Activated CD4-positive, alpha-beta memory T cell treated with anti-CD3 and anti-CD28 coated beads for 36 hours (primary cell): Measurements from ENCODE around the gene SETDB2. TPM values are rescaled to one million over a fixed set of nuclear protein-coding genes. Genes with fewer than 3 reads are reported as not detected.

Experiments
- CTCF ChIA-PET: fragments of 350-600 bp; sonication (Branson Sonifier 250); formaldehyde crosslinking; loops from one replicate; lab custom pipeline; 2021; ENCODE audit warnings: antibody characterized with exemption, inconsistent platforms; lab: Charles Lee
- POLR2A ChIA-PET: fragments of 350-600 bp; sonication (Branson Sonifier 250); formaldehyde crosslinking; loops from one replicate; lab custom pipeline; 2021; ENCODE audit warnings: antibody characterized with exemption; lab: Charles Lee
- DNase-seq: peaks from one replicate; pipeline ENCODE4 v3.0.0-alpha.2; 2020
- H3K27ac Mint-ChIP-seq: one replicate; pipeline ENCODE4 v1.8.0; 2021; ENCODE audit warnings: mixed read lengths
- H3K27me3 Mint-ChIP-seq: one replicate; pipeline ENCODE4 v1.8.0; 2021; ENCODE audit warnings: mixed read lengths
- H3K36me3 Mint-ChIP-seq: one replicate; pipeline ENCODE4 v1.8.0; 2021; ENCODE audit warnings: mixed read lengths
- H3K4me1 Mint-ChIP-seq: one replicate; pipeline ENCODE4 v1.8.0; 2021; ENCODE audit warnings: low read depth, mixed read lengths
- H3K4me3 Mint-ChIP-seq: one replicate; pipeline ENCODE4 v1.8.0; 2021; ENCODE audit warnings: mild to moderate bottlenecking, mixed read lengths
- H3K9me3 Mint-ChIP-seq: one replicate; pipeline ENCODE4 v1.8.0; 2021; ENCODE audit warnings: mixed read lengths
- intact Hi-C: fragments of 100-400 bp; cut with micrococcal nuclease; formaldehyde crosslinking; loops from one replicate; pipeline ENCODE4 v1.15.1; 2023
- total RNA-seq, 2 experiments: library from RNA; stranded (reverse); gene quantifications; one replicate each; pipeline ENCODE4 v1.2.3, GENCODE V29; 2021

SETDB2 gene
- total RNA-seq, 2 experiments from 2014 or later: 13.9 to 15.9 TPM

DNA sequence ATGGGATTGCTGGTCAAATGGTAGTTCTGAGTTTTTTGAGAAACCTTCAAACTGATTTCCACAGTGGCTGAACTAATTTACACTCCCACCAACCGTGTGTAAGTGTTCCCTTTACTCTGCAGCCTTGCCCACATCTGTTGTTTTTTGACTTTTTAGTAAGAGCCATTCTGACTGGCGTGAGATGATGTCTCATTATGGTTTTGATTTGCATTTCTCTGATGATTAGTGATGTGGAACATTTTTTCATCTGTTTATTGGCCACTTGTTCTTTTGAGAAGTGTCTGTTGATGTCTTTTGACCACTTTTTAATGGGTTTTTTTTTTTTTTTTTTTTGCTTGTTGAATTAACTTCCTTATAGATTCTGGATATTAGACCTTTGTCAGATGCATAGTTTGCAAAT lies 4.5 kb upstream of the SETDB2 start:
- ChIA-PET POLR2A (no interaction called here), CTCF (interaction anchor here (1.6 kb wide), 1 partner anchor 9 kb away, joined by 4 read pairs; no protein-coding TSS in a partner anchor)

DNA sequence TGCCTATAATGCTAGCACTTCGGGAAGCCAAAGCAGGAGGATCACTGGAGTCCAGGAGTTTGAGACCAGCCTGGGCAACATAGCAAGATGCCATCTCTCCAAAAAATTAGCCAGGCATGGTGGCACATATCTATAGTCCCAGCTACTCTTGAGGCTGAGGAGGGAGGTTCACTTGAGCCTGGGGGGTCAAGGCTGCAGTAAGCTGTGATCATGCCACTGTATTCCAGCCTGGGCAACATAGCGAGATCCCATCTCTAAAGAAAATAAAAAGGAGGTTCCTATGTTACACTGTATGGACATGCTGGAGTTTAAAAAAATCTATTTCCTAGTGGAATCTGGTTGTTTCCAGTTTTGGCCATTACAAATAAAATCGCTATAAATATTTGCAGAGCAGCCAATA lies 2.8 kb upstream of the SETDB2 start:
- Mint-ChIP-seq H3K27ac (peak overlapping the region; percentile 62), H3K27me3 (no peaks in the 10 kb centered on the region), H3K4me1 (peaks cover 42% of the 10 kb centered on the region), H3K4me3 (no peak overlapping the region), H3K36me3 (peaks cover 11% of the 10 kb centered on the region), H3K9me3 (no peaks in the 10 kb centered on the region)
- ChIA-PET CTCF (interaction anchor here (1.6 kb wide), 1 partner anchor 11 kb away, joined by 4 read pairs; no protein-coding TSS in a partner anchor), POLR2A (no interaction called here)
- DNase-seq: no peak
- intact Hi-C loops: loop anchor here (5.0 to 10.0 kb wide), 4 partner anchors 194 to 1209 kb away; partner anchors contain the start of genes CDADC1, EBPL and ITM2B

More for the DNA sequence above, 4.5 kb upstream of the SETDB2 start:
- H3K36me3 Mint-ChIP-seq: peaks cover 7% of the 10 kb centered on the region
- H3K27me3 Mint-ChIP-seq: no peaks in the 10 kb centered on the region
- peaks cover 34% of the 10 kb centered on the region for H3K4me1 Mint-ChIP-seq
- no peak overlapping the region for H3K27ac Mint-ChIP-seq
- DNase-seq: no peak
- no peak overlapping the region for H3K4me3 Mint-ChIP-seq
- intact Hi-C loops: loop anchor here (1.0 to 10.0 kb wide), 5 partner anchors 138 to 1207 kb away; partner anchors contain the start of genes CDADC1, EBPL and ITM2B
- H3K9me3 Mint-ChIP-seq: no peaks in the 10 kb centered on the region

DNA sequence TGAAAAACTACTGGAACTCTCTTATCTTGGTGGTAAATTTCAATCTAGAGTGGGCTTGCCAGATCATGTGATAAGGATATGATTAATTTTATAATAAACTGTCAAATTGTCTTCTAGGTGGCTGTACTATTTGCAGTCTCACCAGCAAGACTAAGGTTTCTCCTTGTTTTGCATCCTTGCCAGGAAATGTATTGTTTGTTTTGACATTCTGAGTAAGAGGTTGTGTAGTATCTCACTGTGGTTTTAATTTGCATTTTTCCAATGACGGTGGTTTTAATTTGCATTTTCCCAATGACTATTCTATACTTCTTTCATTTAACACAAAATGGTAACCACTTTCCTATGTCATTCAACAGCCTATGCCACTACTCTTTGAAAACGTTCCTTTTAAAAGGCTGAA lies 2.2 kb upstream of the SETDB2 start:
- CTCF ChIA-PET: no interaction called here
- intact Hi-C loops: loop anchor here (1.0 to 10.0 kb wide), 5 partner anchors 8 to 1210 kb away; partner anchors contain the start of genes CDADC1, EBPL and ITM2B
- peaks cover 11% of the 10 kb centered on the region for H3K36me3 Mint-ChIP-seq
- H3K9me3 Mint-ChIP-seq: no peaks in the 10 kb centered on the region
- peak overlapping the region; percentile 62 for H3K27ac Mint-ChIP-seq
- POLR2A ChIA-PET: interaction anchor here (5.3 kb wide), 1 partner anchor 54 kb away, joined by 72 read pairs; the partner anchor contains the start of gene PHF11
- peak overlapping the region; percentile 26 for H3K4me3 Mint-ChIP-seq
- no peaks in the 10 kb centered on the region for H3K27me3 Mint-ChIP-seq
- DNase-seq: no peak
- H3K4me1 Mint-ChIP-seq: peaks cover 45% of the 10 kb centered on the region

DNA sequence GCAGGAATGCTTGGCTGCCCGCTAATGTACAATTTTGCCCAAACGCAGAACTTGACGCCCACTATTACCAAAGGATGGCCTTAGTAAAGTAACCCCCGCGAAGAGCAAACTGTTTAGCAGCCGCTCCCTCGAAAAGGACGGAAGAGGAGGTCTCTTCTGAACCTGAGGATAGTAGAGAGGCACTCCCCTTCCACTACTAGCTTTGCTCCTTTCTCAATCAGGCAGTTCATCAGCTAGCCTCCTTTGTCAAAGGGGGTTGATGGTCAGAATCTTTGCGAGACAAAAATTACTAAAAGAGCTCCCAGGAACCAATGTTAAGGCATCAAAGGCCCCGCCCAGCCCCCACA lies 744 bp upstream of the SETDB2 start:
- peak overlapping the region; percentile 85 for H3K4me3 Mint-ChIP-seq
- H3K27ac Mint-ChIP-seq: peak overlapping the region; percentile 94
- no peak for DNase-seq
- H3K9me3 Mint-ChIP-seq: no peaks in the 10 kb centered on the region
- no peaks in the 10 kb centered on the region for H3K27me3 Mint-ChIP-seq
- peaks cover 11% of the 10 kb centered on the region for H3K36me3 Mint-ChIP-seq
- ChIA-PET CTCF (interaction anchor here (0.6 to 2.1 kb wide), 5 partner anchors 10 to 639 kb away, joined by 3 to 8 read pairs (median 3); partner anchors contain the start of gene PHF11), POLR2A (interaction anchor here (0.6 to 5.3 kb wide), 6 partner anchors 10 to 1410 kb away, joined by 3 to 72 read pairs (median 4); partner anchors contain the start of genes CDADC1, EBPL and PHF11)
- intact Hi-C loops: loop anchor here (5.0 to 10.0 kb wide), 4 partner anchors 196 to 1211 kb away; partner anchors contain the start of genes CDADC1, EBPL and ITM2B
- peaks cover 57% of the 10 kb centered on the region for H3K4me1 Mint-ChIP-seq

DNA sequence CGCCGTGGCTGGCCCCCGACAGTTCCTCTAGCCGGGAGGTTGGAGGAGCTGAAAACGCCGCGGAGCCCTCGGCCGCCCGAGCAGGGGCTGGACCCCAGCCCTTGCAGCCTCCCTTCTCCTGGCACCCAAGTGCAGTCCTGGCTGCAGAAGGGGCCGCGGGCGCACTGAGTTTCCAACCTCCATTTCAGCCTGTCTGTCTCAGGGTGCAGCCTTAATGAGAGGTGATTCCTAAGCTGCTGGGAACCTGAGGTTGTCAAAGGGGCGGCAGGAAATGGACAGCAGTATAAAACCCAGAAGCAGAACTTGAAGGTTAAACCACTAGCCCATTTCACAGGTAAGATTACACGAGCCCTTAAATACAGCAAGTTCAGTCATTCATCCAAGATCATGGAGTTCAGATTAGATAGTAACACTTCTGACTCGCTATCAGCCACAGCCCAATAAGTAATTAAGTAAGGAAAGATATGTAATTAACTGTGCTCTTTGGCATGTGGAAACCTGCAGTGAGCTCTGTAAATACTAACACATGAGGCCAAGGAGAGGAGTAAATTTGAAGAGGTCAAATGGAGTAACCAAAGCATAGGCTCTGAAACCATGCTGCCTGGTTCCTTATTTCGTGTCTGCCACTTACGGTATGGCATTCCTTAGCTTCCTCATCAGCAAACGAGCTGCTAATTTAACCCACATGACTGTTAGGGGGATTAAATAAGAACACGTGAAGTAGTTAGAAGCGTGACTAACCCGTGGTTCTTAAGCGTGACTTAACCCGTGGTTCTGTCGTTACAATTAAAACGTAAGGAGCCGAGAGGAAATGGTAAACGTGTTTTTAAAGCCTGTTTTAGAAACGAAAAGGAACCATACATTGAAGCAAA lies 686 bp downstream of the SETDB2 start:
- no peaks in the 10 kb centered on the region for H3K9me3 Mint-ChIP-seq
- ChIA-PET POLR2A (interaction anchor here (0.7 to 5.3 kb wide), 7 partner anchors 10 to 552 kb away, joined by 3 to 72 read pairs (median 5); partner anchors contain the start of genes CDADC1, PHF11, RCBTB1 and TRIM13), CTCF (interaction anchor here (1.0 to 2.1 kb wide), 5 partner anchors 10 to 1350 kb away, joined by 3 to 8 read pairs (median 3); partner anchors contain the start of genes MED4 and RCBTB1)
- DNase-seq: peak; percentile 32
- peak overlapping the region; percentile 94 for H3K27ac Mint-ChIP-seq
- peaks cover 20% of the 10 kb centered on the region for H3K36me3 Mint-ChIP-seq
- no peaks in the 10 kb centered on the region for H3K27me3 Mint-ChIP-seq
- peaks cover 66% of the 10 kb centered on the region for H3K4me1 Mint-ChIP-seq
- peak overlapping the region; percentile 85 for H3K4me3 Mint-ChIP-seq
- intact Hi-C loops: loop anchor here (1.0 to 10.0 kb wide), 12 partner anchors 10 to 1212 kb away; partner anchors contain the start of genes CDADC1, EBPL, ITM2B and KPNA3

DNA sequence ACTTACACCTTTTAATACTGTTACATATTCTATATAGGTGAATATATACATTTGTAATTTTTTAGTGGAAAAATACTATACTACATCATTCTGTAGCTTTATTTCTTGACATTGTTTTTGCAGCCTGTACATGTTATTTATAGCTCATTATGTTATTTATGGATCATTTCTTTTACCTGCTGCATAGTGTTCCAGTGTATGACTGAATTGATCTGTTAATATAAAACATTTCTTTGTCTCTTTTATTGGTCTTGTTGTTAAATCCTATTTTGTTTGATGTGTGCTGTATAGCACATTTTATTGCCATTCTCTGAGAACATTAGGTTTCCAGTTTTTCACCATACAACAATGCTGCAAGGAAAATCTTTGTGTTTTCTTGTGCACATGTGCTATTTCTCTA lies 2.4 kb downstream of the SETDB2 start:
- intact Hi-C loops: loop anchor here (10.0 kb wide), 1 partner anchor 638 kb away; no protein-coding TSS in a partner anchor
- Mint-ChIP-seq H3K4me3 (peak overlapping the region; percentile 64), H3K27me3 (no peaks in the 10 kb centered on the region), H3K27ac (peak overlapping the region; percentile 86), H3K36me3 (peaks cover 22% of the 10 kb centered on the region), H3K4me1 (peaks cover 67% of the 10 kb centered on the region), H3K9me3 (no peaks in the 10 kb centered on the region)
- CTCF ChIA-PET: interaction anchor here (2.0 kb wide), 1 partner anchor 160 kb away, joined by 7 read pairs; no protein-coding TSS in a partner anchor
- DNase-seq: no peak
- POLR2A ChIA-PET: interaction anchor here (0.9 to 5.3 kb wide), 2 partner anchors 39 to 50 kb away, joined by 4 to 72 read pairs; partner anchors contain the start of gene PHF11

DNA sequence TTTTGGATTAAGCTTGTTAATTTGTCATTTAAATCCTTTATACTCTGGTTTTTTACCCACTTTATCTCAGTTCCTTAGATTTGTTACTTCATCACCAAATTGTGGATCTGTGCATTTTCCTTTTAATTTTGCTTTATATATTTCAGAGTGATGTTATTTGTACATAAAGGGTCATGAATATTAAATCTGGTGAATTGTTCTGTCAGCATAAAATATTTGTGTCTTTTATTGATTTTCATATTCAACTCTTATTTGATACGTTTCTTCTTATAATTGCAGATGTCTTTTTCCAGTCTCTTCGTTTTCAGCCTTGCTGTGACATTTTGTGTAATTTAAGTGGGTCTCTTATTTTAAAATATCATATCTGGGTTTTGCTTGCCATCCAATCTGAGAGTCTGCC lies 4.7 kb downstream of the SETDB2 start:
- H3K4me3 Mint-ChIP-seq: no peak overlapping the region
- intact Hi-C loops: loop anchor here (10.0 kb wide), 1 partner anchor 636 kb away; no protein-coding TSS in a partner anchor
- peaks cover 53% of the 10 kb centered on the region for H3K4me1 Mint-ChIP-seq
- ChIA-PET CTCF (interaction anchor here (0.9 kb wide), 1 partner anchor 47 kb away, joined by 3 read pairs; the partner anchor contains the start of gene PHF11), POLR2A (no interaction called here)
- H3K9me3 Mint-ChIP-seq: no peaks in the 10 kb centered on the region
- peak overlapping the region; percentile 74 for H3K27ac Mint-ChIP-seq
- peaks cover 21% of the 10 kb centered on the region for H3K36me3 Mint-ChIP-seq
- no peaks in the 10 kb centered on the region for H3K27me3 Mint-ChIP-seq
- DNase-seq: no peak

DNA sequence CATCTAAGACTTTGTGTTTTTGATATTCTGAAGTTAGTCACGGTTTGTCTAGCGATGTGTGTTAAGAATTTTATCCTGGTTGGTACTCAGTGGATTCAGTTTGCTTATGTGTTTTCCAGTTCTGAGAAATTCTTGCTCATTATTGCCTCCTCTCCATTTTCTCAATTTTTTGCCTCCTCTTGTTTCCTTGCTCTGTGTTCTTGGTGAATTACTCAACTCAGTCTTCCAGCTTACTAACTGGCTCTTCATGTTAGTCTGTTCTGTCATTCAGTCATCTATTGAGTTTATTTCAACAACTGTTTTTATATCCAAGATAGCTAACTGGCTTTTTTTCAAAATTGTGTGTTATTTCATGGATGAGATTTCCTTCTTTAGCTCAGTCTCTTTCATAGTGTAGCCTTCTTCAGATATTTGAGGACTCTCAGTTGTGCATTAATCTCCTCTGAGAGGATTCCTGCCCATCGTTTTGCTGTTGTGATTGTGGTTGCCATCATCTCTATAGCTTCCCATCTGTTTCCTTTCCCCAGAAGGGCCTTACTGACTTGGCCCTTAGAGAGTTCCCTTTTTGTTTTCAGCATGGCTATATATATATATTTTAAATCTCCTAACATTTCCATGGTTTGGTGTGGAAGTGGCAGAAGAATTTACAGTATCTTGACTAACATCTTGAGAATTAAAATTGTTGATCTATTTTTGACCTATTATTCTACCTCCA lies 6.2 kb downstream of the SETDB2 start:
- intact Hi-C loops: loop anchor here (1.0 to 5.0 kb wide), 3 partner anchors 8 to 568 kb away; no protein-coding TSS in a partner anchor
- H3K27ac Mint-ChIP-seq: peak overlapping the region; percentile 74
- ChIA-PET CTCF (no interaction called here), POLR2A (interaction anchor here (1.3 to 3.2 kb wide), 2 partner anchors 44 to 46 kb away, joined by 3 to 13 read pairs; partner anchors contain the start of gene PHF11)
- H3K9me3 Mint-ChIP-seq: no peaks in the 10 kb centered on the region
- H3K36me3 Mint-ChIP-seq: peaks cover 19% of the 10 kb centered on the region
- peaks cover 64% of the 10 kb centered on the region for H3K4me1 Mint-ChIP-seq
- peak overlapping the region; percentile 23 for H3K4me3 Mint-ChIP-seq
- DNase-seq: no peak
- no peaks in the 10 kb centered on the region for H3K27me3 Mint-ChIP-seq

DNA sequence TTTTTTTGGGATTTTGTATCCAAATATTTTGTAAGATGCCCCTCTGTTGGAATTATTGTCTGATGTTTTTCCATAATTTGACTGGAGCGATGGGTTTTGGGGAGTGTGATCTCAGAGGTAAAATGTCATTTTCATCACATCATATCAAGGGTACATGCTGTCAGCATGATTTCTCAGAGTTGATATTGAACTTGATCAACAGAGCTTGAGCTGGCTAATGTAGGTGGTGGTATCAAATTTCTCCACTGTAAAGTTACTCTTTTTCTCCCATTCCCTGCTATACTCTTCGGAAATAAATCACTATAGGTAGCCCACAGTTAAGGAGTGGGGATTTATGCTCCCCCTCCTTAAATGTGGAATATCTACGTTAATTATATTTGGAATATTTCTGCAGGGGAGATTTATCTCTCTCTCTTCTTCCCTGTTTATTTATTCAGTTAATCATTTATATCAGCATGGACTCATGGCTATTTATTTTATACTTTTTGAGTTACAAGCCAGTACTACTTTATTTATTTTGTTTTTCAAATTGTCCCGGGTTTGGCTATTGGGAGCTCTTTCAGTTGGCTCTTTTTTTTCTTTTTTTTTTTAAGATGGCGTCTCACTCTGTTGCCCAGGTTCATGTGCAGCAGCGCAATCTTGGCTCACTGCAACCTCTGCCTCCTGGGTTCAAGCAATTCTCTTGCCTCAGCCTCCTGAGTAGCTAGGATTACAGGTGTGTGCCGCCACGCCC lies 8.8 kb downstream of the SETDB2 start:
- H3K4me3 Mint-ChIP-seq: no peak overlapping the region
- peaks cover 49% of the 10 kb centered on the region for H3K4me1 Mint-ChIP-seq
- no peaks in the 10 kb centered on the region for H3K9me3 Mint-ChIP-seq
- no peak for DNase-seq
- no peak overlapping the region for H3K27ac Mint-ChIP-seq
- intact Hi-C loops: loop anchor here (5.0 kb wide), 1 partner anchor 571 kb away; no protein-coding TSS in a partner anchor
- peaks cover 16% of the 10 kb centered on the region for H3K36me3 Mint-ChIP-seq
- POLR2A ChIA-PET: interaction anchor here (1.3 to 3.2 kb wide), 2 partner anchors 10 to 43 kb away, joined by 4 to 13 read pairs; partner anchors contain the start of gene PHF11
- no peaks in the 10 kb centered on the region for H3K27me3 Mint-ChIP-seq
- CTCF ChIA-PET: no interaction called here

DNA sequence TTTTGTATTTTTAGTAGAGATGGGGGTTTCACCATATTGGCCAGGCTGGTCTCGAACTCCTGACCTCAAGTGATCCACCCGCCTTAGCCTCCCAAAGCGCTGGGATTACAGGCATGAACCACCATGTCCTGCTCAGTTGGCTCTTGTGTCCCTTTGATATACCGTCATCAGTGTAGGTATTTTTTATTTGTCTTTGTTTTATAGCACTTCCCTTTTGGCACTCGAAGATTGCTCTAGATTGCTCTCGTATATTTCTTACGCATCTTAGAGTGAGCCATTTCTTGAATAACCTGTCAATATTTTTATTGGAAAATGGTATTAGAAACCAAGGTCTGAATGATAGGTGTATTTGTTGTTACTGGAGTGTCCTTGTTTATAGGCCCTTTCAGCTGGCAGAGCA lies 9.4 kb downstream of the SETDB2 start:
- ChIA-PET POLR2A (interaction anchor here (1.3 kb wide), 1 partner anchor 10 kb away, joined by 4 read pairs; no protein-coding TSS in a partner anchor), CTCF (no interaction called here)
- Mint-ChIP-seq H3K36me3 (peaks cover 16% of the 10 kb centered on the region), H3K4me3 (no peak overlapping the region), H3K27ac (no peak overlapping the region), H3K4me1 (peaks cover 44% of the 10 kb centered on the region), H3K27me3 (no peaks in the 10 kb centered on the region), H3K9me3 (no peaks in the 10 kb centered on the region)
- DNase-seq: no peak
- intact Hi-C loops: loop anchor here (5.0 kb wide), 1 partner anchor 571 kb away; no protein-coding TSS in a partner anchor
